Tibial nerve (tissue), 4 donors: ENCODE measurements around the gene ALX4. TPM values are rescaled to one million over a fixed set of nuclear protein-coding genes. Genes with fewer than 3 reads are reported as not detected.

Experiments used
- DNase-seq, 2 donors: peaks; one replicate each; pipeline ENCODE4 v3.0.0-alpha.2; 2019; ENCODE audit warnings: low spot score in 2 of 2
- H3K27ac ChIP-seq, 4 donors: fragments of 200-600 bp; sonication (generic) in 3 of 4; one replicate each; pipeline ENCODE4 v1.5.1; 2017 to 2019; ENCODE audit warnings: mild to moderate bottlenecking in 1 of 4
- H3K27me3 ChIP-seq, 2 donors: fragments of 200-600 bp; sonication (generic) in 1 of 2; one replicate each; pipeline versions ENCODE4 v1.5.1 to v1.6.0; 2017 to 2019
- H3K36me3 ChIP-seq, 3 donors: fragments of 200-600 bp; sonication (generic); one replicate each; pipeline ENCODE4 v1.5.1; 2018 to 2019
- H3K4me1 ChIP-seq, 4 donors: fragments of 200-600 bp; sonication (generic) in 3 of 4; one replicate each; pipeline ENCODE4 v1.5.1; 2017 to 2019
- H3K4me3 ChIP-seq, 4 donors: fragments of 200-600 bp; sonication (generic) in 3 of 4; one replicate each; pipeline ENCODE4 v1.5.1; 2017 to 2019; ENCODE audit warnings: mild to moderate bottlenecking in 1 of 4, moderate library complexity in 1 of 4
- H3K9me3 ChIP-seq, 4 donors: fragments of 200-600 bp; sonication (generic) in 3 of 4; one replicate each; pipeline ENCODE4 v1.5.1; 2017 to 2019
- CTCF ChIP-seq, 5 experiments: fragments of 200-600 bp in 3 of 5; fragments of 450-650 bp in 2 of 5; sonication (generic) in 3 of 5; IDR thresholded peaks; one replicate each; pipeline ENCODE4 v1.5.1; 2016 to 2019; ENCODE audit warnings: antibody characterized with exemption in 5 of 5, mild to moderate bottlenecking in 3 of 5, moderate library complexity in 2 of 5
- EP300 ChIP-seq, 2 donors: sonication (generic); formaldehyde crosslinking; IDR thresholded peaks; one replicate each; pipeline ENCODE4 v1.6.1; 2017; ENCODE audit warnings: antibody characterized with exemption in 2 of 2, mild to moderate bottlenecking in 1 of 2
- POLR2A ChIP-seq, 2 donors: fragments of 450-650 bp; IDR thresholded peaks; one replicate each; pipeline ENCODE4 v1.6.1; 2017; ENCODE audit warnings: antibody characterized with exemption in 2 of 2, mild to moderate bottlenecking in 2 of 2, moderate library complexity in 2 of 2
- WGBS, 2 donors: methylation state at CpG; one replicate each; pipeline ENCODE4 v1.1.5; 2018; 5-methylcytosine and 5-hydroxymethylcytosine counted together
- total RNA-seq, 4 donors: library from RNA; depleted of rRNA; stranded (reverse); fragments of >200 nt; gene quantifications; one replicate each; pipeline ENCODE4 v1.1.0, GENCODE V29; 2016

ALX4 gene
- total RNA-seq, 4 donors from 2014 or later: under 0.01 to 0.30 (median 0.22) TPM; not detected in 1

- WGBS, 2 donors: 1 to 2% methylated on average over 6 of the region's 6 CpGs
- TF ChIP-seq POLR2A (IDR thresholded peaks at IDR 0.05) (no peak), EP300 (IDR thresholded peaks at IDR 0.05) (no peak), CTCF (IDR thresholded peaks at IDR 0.05) (no peak)
- no peaks in the 10 kb centered on the region for H3K36me3 ChIP-seq
- H3K27me3 ChIP-seq: peaks cover 0 to 97% of the 10 kb centered on the region in 2 donors
- no peak overlapping the region for H3K27ac ChIP-seq
- no peak for DNase-seq
- H3K4me3 ChIP-seq: peak overlapping the region in 3 of 4 donors; percentile 24 to 44 (median 30)
- H3K4me1 ChIP-seq: peaks cover 0 to 46% (median 16%) of the 10 kb centered on the region in 4 donors
- peaks cover 0 to 5% (median 0%) of the 10 kb centered on the region in 4 donors for H3K9me3 ChIP-seq
These were observed 195 bp upstream of the ALX4 start for GRCh38 chr11:44310206-44310462.

GRCh38 chr11:44308923-44309477, 939 bp downstream of the ALX4 start:
- no peak overlapping the region for H3K27ac ChIP-seq
- peaks cover 0 to 5% (median 0%) of the 10 kb centered on the region in 4 donors for H3K9me3 ChIP-seq
- H3K27me3 ChIP-seq: peaks cover 0 to 97% of the 10 kb centered on the region in 2 donors
- H3K4me1 ChIP-seq: peaks cover 0 to 58% (median 22%) of the 10 kb centered on the region in 4 donors
- peak overlapping the region in 3 of 4 donors; percentile 13 to 44 (median 30) for H3K4me3 ChIP-seq
- WGBS, 2 donors: 13 to 20% methylated on average over 16 to 36 of the region's 57 CpGs
- no peak for TF ChIP-seq EP300 (IDR thresholded peaks at IDR 0.05)
- TF ChIP-seq CTCF (IDR thresholded peaks at IDR 0.05): no peak
- no peak for TF ChIP-seq POLR2A (IDR thresholded peaks at IDR 0.05)
- DNase-seq: no peak
- H3K36me3 ChIP-seq: no peaks in the 10 kb centered on the region

GRCh38 chr11:44308256-44308922, 1.6 kb downstream of the ALX4 start:
- WGBS, 2 donors: 76 to 79% methylated on average over 18 to 19 of the region's 20 CpGs
- Histone ChIP-seq H3K9me3 (peaks cover 0 to 5% (median 0%) of the 10 kb centered on the region in 4 donors), H3K4me3 (no peak overlapping the region), H3K36me3 (no peaks in the 10 kb centered on the region), H3K27me3 (peaks cover 0 to 97% of the 10 kb centered on the region in 2 donors), H3K27ac (no peak overlapping the region), H3K4me1 (peaks cover 0 to 64% (median 22%) of the 10 kb centered on the region in 4 donors)
- DNase-seq: no peak
- no peak for TF ChIP-seq EP300 (IDR thresholded peaks at IDR 0.05)
- no peak for TF ChIP-seq POLR2A (IDR thresholded peaks at IDR 0.05)
- TF ChIP-seq CTCF (IDR thresholded peaks at IDR 0.05): no peak

GRCh38 chr11:44307340-44308099, 2.4 kb downstream of the ALX4 start:
- WGBS, 2 donors: 90 to 97% methylated on average over 7 to 10 of the region's 10 CpGs
- no peak overlapping the region for H3K4me3 ChIP-seq
- peaks cover 0 to 66% (median 22%) of the 10 kb centered on the region in 4 donors for H3K4me1 ChIP-seq
- TF ChIP-seq CTCF (IDR thresholded peaks at IDR 0.05) (no peak), EP300 (IDR thresholded peaks at IDR 0.05) (no peak), POLR2A (IDR thresholded peaks at IDR 0.05) (no peak)
- DNase-seq: no peak
- no peaks in the 10 kb centered on the region for H3K9me3 ChIP-seq
- H3K27ac ChIP-seq: no peak overlapping the region
- H3K27me3 ChIP-seq: peaks cover 0 to 97% of the 10 kb centered on the region in 2 donors
- H3K36me3 ChIP-seq: no peaks in the 10 kb centered on the region

GRCh38 chr11:44306918-44307244, 3.1 kb downstream of the ALX4 start:
- DNase-seq: no peak
- H3K27me3 ChIP-seq: peaks cover 0 to 97% of the 10 kb centered on the region in 2 donors
- H3K4me1 ChIP-seq: peaks cover 0 to 66% (median 22%) of the 10 kb centered on the region in 4 donors
- H3K27ac ChIP-seq: no peak overlapping the region
- H3K36me3 ChIP-seq: no peaks in the 10 kb centered on the region
- no peak overlapping the region for H3K4me3 ChIP-seq
- TF ChIP-seq CTCF (IDR thresholded peaks at IDR 0.05) (no peak), POLR2A (IDR thresholded peaks at IDR 0.05) (no peak), EP300 (IDR thresholded peaks at IDR 0.05) (no peak)
- 58 to 89% methylated on average over 7 of the region's 7 CpGs for WGBS, 2 donors
- no peaks in the 10 kb centered on the region for H3K9me3 ChIP-seq
